Naive B cell (primary cell): ENCODE measurements around the gene WNK2. TPM values are rescaled to one million over a fixed set of nuclear protein-coding genes. Genes with fewer than 3 reads are reported as not detected.

Experiments used
- ATAC-seq, 2 donors: fragments of 150-1000 bp; cut with Tn5 transposase; 2 replicates each; pipeline ENCODE4 v1.10.0; 2021; ENCODE audit warnings: low read depth in 2 of 2, mild to moderate bottlenecking in 2 of 2, moderate library complexity in 2 of 2
- DNase-seq: peaks from one replicate; pipeline ENCODE4 v3.0.0; 2022
- H3K27ac Mint-ChIP-seq, 6 donors: one replicate each; pipeline ENCODE4 v1.8.0; 2020 to 2022; ENCODE audit warnings: mild to moderate bottlenecking in 6 of 6, mixed read lengths in 6 of 6, moderate library complexity in 5 of 6, inconsistent platforms in 2 of 6
- H3K27me3 Mint-ChIP-seq, 3 donors: one replicate each; pipeline ENCODE4 v1.8.0; 2021 to 2022; ENCODE audit warnings: mixed read lengths in 3 of 3, mild to moderate bottlenecking in 1 of 3
- H3K36me3 Mint-ChIP-seq, 2 donors: one replicate each; pipeline ENCODE4 v1.8.0; 2020 to 2022; ENCODE audit warnings: mixed read lengths in 2 of 2, inconsistent platforms in 1 of 2, mild to moderate bottlenecking in 1 of 2
- H3K4me1 Mint-ChIP-seq, 3 donors: one replicate each; pipeline ENCODE4 v1.8.0; 2020 to 2022; ENCODE audit warnings: mixed read lengths in 3 of 3, inconsistent platforms in 1 of 3, mild to moderate bottlenecking in 1 of 3, moderate library complexity in 1 of 3
- H3K4me3 Mint-ChIP-seq, 8 donors: one replicate each; pipeline ENCODE4 v1.8.0; 2020 to 2022; ENCODE audit warnings: mild to moderate bottlenecking in 8 of 8, mixed read lengths in 8 of 8, moderate library complexity in 8 of 8, inconsistent platforms in 2 of 8
- H3K9me3 Mint-ChIP-seq, 7 donors: one replicate each; pipeline ENCODE4 v1.8.0; 2020 to 2022; ENCODE audit warnings: mixed read lengths in 7 of 7, mild to moderate bottlenecking in 5 of 7, inconsistent platforms in 2 of 7, moderate library complexity in 1 of 7
- polyA plus RNA-seq, 6 donors: library from polyadenylated mRNA; unstranded; fragments of 300-500 nt; fragmentation: Illumina TruSeq; gene quantifications; one replicate each; pipeline ENCODE4 v1.2.3, GENCODE V29; 2021; ENCODE audit warnings: low read depth in 6 of 6

WNK2 gene
- polyA plus RNA-seq, 6 donors from 2014 or later = not detected

DNA sequence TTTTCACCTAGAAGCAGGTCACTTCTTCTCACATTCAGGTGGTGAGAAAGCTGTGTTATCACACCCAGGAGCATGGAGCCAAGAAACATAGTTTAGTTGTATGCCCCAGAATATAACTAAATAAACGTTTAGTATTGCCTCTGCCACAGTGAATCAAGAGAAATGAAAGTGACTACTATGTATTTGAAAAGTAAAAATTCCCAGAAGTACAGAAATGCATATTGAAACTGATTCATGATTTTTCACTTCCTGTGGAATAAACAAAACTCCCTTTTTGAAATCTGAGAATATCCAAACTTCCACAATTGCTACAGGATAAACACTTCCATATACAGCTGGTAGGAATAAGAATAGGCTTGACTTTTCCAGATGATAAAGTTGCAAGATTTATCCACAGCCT is 34.6 kb upstream of the WNK2 start:
- Mint-ChIP-seq H3K4me3 (no peak overlapping the region), H3K4me1 (peaks cover 3 to 8% (median 3%) of the 10 kb centered on the region in 3 donors), H3K27me3 (peaks cover 0 to 4% (median 0%) of the 10 kb centered on the region in 3 donors), H3K27ac (no peak overlapping the region), H3K9me3 (peaks cover 0 to 7% (median 1%) of the 10 kb centered on the region in 7 donors), H3K36me3 (no peaks in the 10 kb centered on the region)
- no peak for ATAC-seq
- DNase-seq = no peak

DNA sequence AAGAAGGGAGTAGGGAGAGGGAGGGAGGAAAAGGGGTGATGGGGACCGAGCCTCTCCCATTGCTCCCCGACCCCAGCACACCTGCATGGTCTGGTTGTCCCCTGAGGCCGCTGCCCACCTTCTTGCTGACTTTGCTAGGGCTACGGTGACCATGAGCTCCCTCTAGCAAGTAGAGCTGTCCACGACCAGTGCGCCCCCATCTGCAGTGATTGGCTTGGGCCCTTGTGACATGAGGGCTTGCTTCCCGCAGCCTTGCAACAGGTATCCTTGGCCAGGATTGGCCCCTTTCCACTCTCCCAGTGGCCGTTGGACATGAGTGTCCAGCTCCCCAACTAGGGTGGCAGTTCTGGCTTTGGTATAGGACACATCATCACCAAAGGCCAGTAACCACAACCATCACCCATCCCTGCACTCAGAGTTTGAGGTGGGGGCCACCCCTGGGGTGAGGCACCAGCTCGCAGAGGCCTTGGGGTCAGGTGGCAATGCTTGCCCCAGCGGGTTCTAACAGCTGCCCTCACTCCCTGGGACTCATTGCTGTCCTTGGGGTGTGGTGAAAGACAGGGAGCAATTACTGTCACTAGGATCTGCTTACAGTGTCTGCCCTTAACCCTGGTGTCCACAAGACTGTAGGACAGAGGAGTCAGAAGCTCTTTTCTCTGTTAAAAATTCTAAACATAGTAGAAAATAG is 32.7 kb upstream of the WNK2 start:
- ATAC-seq = no peak
- Mint-ChIP-seq H3K27ac (no peak overlapping the region), H3K4me1 (peaks cover 0 to 5% (median 0%) of the 10 kb centered on the region in 3 donors), H3K36me3 (no peaks in the 10 kb centered on the region), H3K4me3 (no peak overlapping the region), H3K9me3 (peaks cover 0 to 5% (median 1%) of the 10 kb centered on the region in 7 donors), H3K27me3 (peaks cover 0 to 4% (median 0%) of the 10 kb centered on the region in 3 donors)
- DNase-seq = no peak

- Mint-ChIP-seq H3K27ac (peak overlapping the region in 1 of 6 donors; percentile 82), H3K4me3 (no peak overlapping the region), H3K36me3 (no peaks in the 10 kb centered on the region), H3K27me3 (peaks cover 0 to 4% (median under 1%) of the 10 kb centered on the region in 3 donors), H3K4me1 (peaks cover 0 to 2% (median 0%) of the 10 kb centered on the region in 3 donors), H3K9me3 (no peaks in the 10 kb centered on the region)
- DNase-seq (no peak), ATAC-seq (peak in 1 of 2 donors; percentile 36)
Observed at GRCh38 chr9:93154293-93154903, 29.5 kb upstream of the WNK2 start.

DNA sequence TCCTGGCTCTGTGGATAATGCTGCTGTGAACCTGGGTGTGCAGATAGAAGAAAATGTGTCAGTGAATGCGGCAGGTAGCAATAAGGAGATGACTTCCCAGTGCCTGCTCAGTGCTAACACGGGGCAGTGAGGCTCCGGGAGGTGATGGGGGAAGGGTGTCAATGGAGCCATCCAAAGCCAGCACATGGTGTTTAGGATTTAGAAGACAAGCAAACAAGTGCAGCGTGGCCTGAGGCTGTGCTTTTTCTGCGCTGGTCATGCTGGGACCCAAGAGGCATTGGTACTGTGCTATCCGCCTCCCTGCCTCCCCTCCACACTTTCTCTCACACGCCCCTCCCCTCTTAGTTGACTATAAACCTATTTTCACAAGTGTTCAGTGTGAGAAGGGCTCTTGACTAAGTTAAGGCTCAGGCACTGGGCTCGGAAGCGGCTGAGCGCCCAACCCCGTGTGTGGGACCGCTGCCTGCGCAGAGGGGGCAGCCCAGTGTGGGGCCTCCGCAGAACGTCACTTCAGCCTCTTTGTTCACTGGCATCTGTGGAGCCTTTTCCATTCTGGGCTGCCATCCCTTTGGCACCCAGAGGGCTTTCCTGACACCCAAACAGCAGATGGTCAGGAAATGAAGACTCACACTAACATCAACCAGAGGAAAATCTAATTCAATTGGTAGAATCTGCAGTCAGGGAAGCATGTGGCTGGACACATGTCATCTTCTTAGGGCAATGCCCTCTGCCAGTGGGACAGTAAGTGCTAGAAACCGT is 28.0 kb upstream of the WNK2 start:
- H3K4me3 Mint-ChIP-seq = no peak overlapping the region
- H3K9me3 Mint-ChIP-seq = peaks cover 0 to 1% (median 0%) of the 10 kb centered on the region in 7 donors
- DNase-seq (no peak), ATAC-seq (no peak)
- no peaks in the 10 kb centered on the region for H3K36me3 Mint-ChIP-seq
- H3K4me1 Mint-ChIP-seq = peaks cover 0 to 9% (median 4%) of the 10 kb centered on the region in 3 donors
- H3K27me3 Mint-ChIP-seq = peaks cover 0 to 6% (median under 1%) of the 10 kb centered on the region in 3 donors
- no peak overlapping the region for H3K27ac Mint-ChIP-seq

DNA sequence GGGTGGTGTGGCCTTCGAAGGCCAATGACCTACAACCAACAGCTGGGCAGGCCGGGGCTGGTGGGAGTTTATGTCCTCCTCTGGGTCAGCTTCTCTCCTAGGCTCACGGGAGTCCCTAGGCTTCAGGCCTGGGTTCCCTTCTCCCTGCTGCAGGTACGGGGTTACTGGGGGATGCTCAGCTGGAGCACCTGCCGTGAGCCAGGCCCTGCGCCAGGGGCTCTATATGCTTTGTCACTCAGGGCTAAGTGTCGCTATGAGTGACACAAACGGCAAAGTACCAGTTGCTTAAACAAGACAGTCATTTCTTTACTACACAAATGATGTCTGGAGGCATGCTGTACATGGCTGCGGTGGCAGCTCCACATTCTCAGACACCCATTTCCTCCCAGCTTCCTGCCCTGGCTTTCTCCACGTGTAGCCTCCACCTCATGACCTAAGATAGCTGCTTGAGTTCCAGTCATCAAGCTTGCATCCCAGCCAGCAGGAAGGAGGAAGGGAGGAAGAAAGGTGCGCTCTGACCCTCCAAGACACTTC is 27.4 kb upstream of the WNK2 start:
- H3K9me3 Mint-ChIP-seq = peaks cover 0 to 1% (median 0%) of the 10 kb centered on the region in 7 donors
- no peaks in the 10 kb centered on the region for H3K36me3 Mint-ChIP-seq
- peaks cover 0 to 9% (median 4%) of the 10 kb centered on the region in 3 donors for H3K4me1 Mint-ChIP-seq
- no peak overlapping the region for H3K4me3 Mint-ChIP-seq
- H3K27ac Mint-ChIP-seq = peak overlapping the region in 1 of 6 donors; percentile 27
- ATAC-seq (no peak), DNase-seq (no peak)
- H3K27me3 Mint-ChIP-seq = peaks cover 0 to 6% (median 0%) of the 10 kb centered on the region in 3 donors

- DNase-seq (peak; percentile 66), ATAC-seq (peak; percentile 92 to 95)
- Mint-ChIP-seq H3K4me3 (no peak overlapping the region), H3K27ac (peak overlapping the region in 2 of 6 donors; percentile 60 to 83), H3K9me3 (peaks cover 0 to 1% (median 0%) of the 10 kb centered on the region in 7 donors), H3K36me3 (no peaks in the 10 kb centered on the region), H3K4me1 (peaks cover 0 to 9% (median 4%) of the 10 kb centered on the region in 3 donors), H3K27me3 (peaks cover 0 to 6% (median 0%) of the 10 kb centered on the region in 3 donors)
Observed at GRCh38 chr9:93159601-93160471, 24.1 kb upstream of the WNK2 start.

GRCh38 chr9:93161786-93162562 is 22.0 kb upstream of the WNK2 start:
- Mint-ChIP-seq H3K27ac (no peak overlapping the region), H3K36me3 (no peaks in the 10 kb centered on the region), H3K4me1 (peaks cover 0 to 9% (median 4%) of the 10 kb centered on the region in 3 donors), H3K9me3 (peaks cover 0 to 1% (median 0%) of the 10 kb centered on the region in 7 donors), H3K4me3 (no peak overlapping the region), H3K27me3 (peaks cover 0 to 6% (median 0%) of the 10 kb centered on the region in 3 donors)
- DNase-seq (no peak), ATAC-seq (no peak)

DNA sequence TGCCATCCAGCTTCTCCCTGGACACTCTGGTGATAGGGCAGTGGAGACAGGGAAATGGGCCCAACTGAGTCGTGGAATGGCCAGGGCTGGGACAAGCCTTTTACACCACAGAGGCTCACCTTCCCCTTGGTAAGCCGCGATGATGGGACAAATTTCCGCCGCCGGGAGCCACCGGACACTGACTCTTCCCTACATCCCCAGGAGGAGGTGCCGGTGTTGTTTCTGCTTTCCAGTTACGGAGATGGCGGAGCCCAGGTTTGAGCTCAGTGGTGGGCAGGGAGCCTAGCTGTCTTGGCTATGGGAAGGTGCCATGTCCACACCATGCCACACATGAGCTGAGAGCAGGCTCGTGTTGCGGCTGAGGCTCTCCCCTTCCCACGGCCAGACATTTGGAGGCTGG is 19.9 kb upstream of the WNK2 start:
- H3K36me3 Mint-ChIP-seq = no peaks in the 10 kb centered on the region
- H3K4me1 Mint-ChIP-seq = peaks cover 0 to 7% (median 4%) of the 10 kb centered on the region in 3 donors
- peaks cover 0 to 6% (median 0%) of the 10 kb centered on the region in 3 donors for H3K27me3 Mint-ChIP-seq
- no peak overlapping the region for H3K4me3 Mint-ChIP-seq
- DNase-seq (no peak), ATAC-seq (no peak)
- H3K27ac Mint-ChIP-seq = no peak overlapping the region
- peaks cover 0 to 1% (median 0%) of the 10 kb centered on the region in 7 donors for H3K9me3 Mint-ChIP-seq

DNA sequence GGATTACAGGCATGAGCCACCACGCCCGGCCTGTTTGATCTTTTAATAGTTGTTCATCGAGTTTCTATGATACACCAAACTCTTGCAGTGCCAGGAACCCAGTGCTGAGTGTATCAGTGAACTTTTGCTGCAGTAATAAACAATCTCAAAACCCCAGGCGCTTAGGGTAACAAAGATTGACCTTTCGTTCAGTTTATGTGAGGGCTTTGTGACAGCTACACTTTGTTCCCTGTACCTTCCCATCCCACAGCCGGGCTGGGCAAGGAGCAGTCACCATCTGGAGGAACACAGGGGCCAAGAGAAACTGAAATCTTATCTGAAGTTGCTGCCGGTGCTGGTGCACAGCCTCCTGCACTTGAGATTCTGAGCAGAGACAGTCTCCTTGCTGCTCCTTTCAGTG is 17.2 kb upstream of the WNK2 start:
- H3K36me3 Mint-ChIP-seq = no peaks in the 10 kb centered on the region
- H3K4me1 Mint-ChIP-seq = no peaks in the 10 kb centered on the region
- H3K4me3 Mint-ChIP-seq = no peak overlapping the region
- H3K27me3 Mint-ChIP-seq = peaks cover 0 to 6% (median 0%) of the 10 kb centered on the region in 3 donors
- ATAC-seq = no peak
- no peaks in the 10 kb centered on the region for H3K9me3 Mint-ChIP-seq
- DNase-seq = no peak
- no peak overlapping the region for H3K27ac Mint-ChIP-seq

- no peaks in the 10 kb centered on the region for H3K9me3 Mint-ChIP-seq
- no peaks in the 10 kb centered on the region for H3K36me3 Mint-ChIP-seq
- H3K4me3 Mint-ChIP-seq = peak overlapping the region in 1 of 8 donors; percentile 31
- no peaks in the 10 kb centered on the region for H3K4me1 Mint-ChIP-seq
- DNase-seq = no peak
- peak overlapping the region in 2 of 6 donors; percentile 48 to 69 for H3K27ac Mint-ChIP-seq
- ATAC-seq = no peak
- H3K27me3 Mint-ChIP-seq = peaks cover 0 to 6% (median 0%) of the 10 kb centered on the region in 3 donors
Observed at GRCh38 chr9:93167185-93167584, 16.8 kb upstream of the WNK2 start.

DNA sequence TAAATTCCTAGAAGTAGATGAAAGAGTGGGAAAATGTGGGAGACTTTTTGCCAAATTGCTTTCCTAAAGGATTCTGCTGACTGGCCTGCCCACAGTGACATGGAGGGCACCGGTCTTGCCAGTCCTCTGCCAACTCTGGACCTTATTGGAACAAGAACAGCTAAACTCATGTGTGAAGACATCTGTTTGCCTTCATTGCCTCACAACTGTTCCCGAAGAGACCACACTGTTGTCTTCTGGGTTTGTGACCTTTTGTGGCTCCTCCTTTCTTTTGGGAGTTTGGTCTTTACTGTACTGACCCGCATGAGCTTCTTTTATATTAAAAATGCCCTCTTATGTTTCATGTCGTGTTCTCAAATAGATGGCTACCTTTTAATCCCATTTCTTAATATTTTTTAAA is 16.1 kb upstream of the WNK2 start:
- Mint-ChIP-seq H3K36me3 (no peaks in the 10 kb centered on the region), H3K9me3 (no peaks in the 10 kb centered on the region), H3K4me3 (no peak overlapping the region), H3K27ac (no peak overlapping the region), H3K4me1 (no peaks in the 10 kb centered on the region), H3K27me3 (peaks cover 0 to 10% (median 0%) of the 10 kb centered on the region in 3 donors)
- ATAC-seq = no peak
- DNase-seq = no peak

DNA sequence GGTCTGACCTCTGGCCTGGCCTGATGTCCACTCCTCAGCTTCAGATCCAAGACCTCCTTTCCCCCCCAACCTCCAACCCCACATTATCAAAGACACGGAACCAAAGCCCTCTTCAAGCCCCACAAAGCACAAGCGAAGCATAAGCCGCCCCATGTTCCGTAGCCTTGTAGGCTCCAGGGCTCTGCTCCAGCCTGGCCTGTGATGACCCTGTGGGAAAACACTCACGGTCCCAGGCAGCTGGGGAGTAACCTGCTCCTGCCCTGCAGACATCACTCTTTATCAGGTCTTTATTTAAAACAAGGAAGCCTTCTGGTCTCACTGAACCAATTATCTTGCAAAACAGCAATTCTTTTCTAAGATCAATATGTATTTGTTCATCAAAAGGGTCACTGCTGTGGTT is 15.4 kb upstream of the WNK2 start:
- ATAC-seq = no peak
- no peak for DNase-seq
- no peaks in the 10 kb centered on the region for H3K4me1 Mint-ChIP-seq
- H3K27me3 Mint-ChIP-seq = peaks cover 0 to 15% (median 0%) of the 10 kb centered on the region in 3 donors
- peak overlapping the region in 1 of 8 donors; percentile 29 for H3K4me3 Mint-ChIP-seq
- H3K36me3 Mint-ChIP-seq = no peaks in the 10 kb centered on the region
- H3K27ac Mint-ChIP-seq = no peak overlapping the region
- no peaks in the 10 kb centered on the region for H3K9me3 Mint-ChIP-seq
